Keratinocyte (primary cell): ENCODE measurements around the gene B3GAT3. TPM values are rescaled to one million over a fixed set of nuclear protein-coding genes. Genes with fewer than 3 reads are reported as not detected.
A peak's percentile ranks its signal among the peaks of the same experiment; 100 is the strongest.

Experiments
- DNase-seq: peaks from one replicate; pipeline ENCODE4 v3.0.0-alpha.2; 2011; ENCODE audit warnings: low read depth, missing footprints, low spot score
- FAIRE-seq: peaks from 2 replicates; lab custom pipeline; 2011; peaks lifted over from hg19 to GRCh38; lab: Jason Lieb, UNC
- H2AFZ ChIP-seq: 2 replicates; pipeline ENCODE4 v1.6.0; 2012; ENCODE audit warnings: low read length, control low read depth, inconsistent platforms; ENCODE audit not compliant: control insufficient read depth
- H3K27ac ChIP-seq: 2 replicates; pipeline ENCODE4 v1.5.1; 2011; ENCODE audit warnings: low read length; ENCODE audit not compliant: control insufficient read depth, insufficient read depth
- H3K27me3 ChIP-seq: 3 replicates; pipeline ENCODE4 v1.6.0; 2011; ENCODE audit warnings: low read length; ENCODE audit not compliant: control insufficient read depth, insufficient read depth; ENCODE audit errors: extremely low read depth
- H3K36me3 ChIP-seq, 2 experiments: 2 replicates in 1 of 2; 3 replicates in 1 of 2; pipeline ENCODE4 v1.5.1; 2011; ENCODE audit warnings: low read length in 2 of 2, mild to moderate bottlenecking in 1 of 2; ENCODE audit not compliant: control insufficient read depth in 2 of 2, insufficient read depth in 2 of 2; ENCODE audit errors: extremely low read depth in 1 of 2
- H3K4me1 ChIP-seq: 3 replicates; pipeline ENCODE4 v1.5.1; 2011; ENCODE audit warnings: low read length; ENCODE audit not compliant: control insufficient read depth, insufficient read depth; ENCODE audit errors: extremely low read depth
- H3K4me2 ChIP-seq: 3 replicates; pipeline ENCODE4 v1.6.0; 2011; ENCODE audit warnings: low read depth, low read length; ENCODE audit not compliant: control insufficient read depth, insufficient read depth; ENCODE audit errors: extremely low read depth
- H3K4me3 ChIP-seq, 3 experiments: fragments of 200-600 bp in 1 of 3; sonication (generic) in 1 of 3; 2 replicates in 2 of 3; 3 replicates in 1 of 3; pipeline ENCODE4 v1.5.1; 2011 to 2016; ENCODE audit warnings: low read length in 3 of 3, mild to moderate bottlenecking in 3 of 3, control low read depth in 2 of 3, inconsistent platforms in 1 of 3, low read depth in 1 of 3, mixed read lengths in 1 of 3, mixed run types in 1 of 3, moderate library complexity in 1 of 3; ENCODE audit not compliant: control insufficient read depth in 2 of 3, insufficient read depth in 2 of 3; ENCODE audit errors: extremely low read depth in 1 of 3
- H3K79me2 ChIP-seq: 2 replicates; pipeline ENCODE4 v1.6.0; 2012; ENCODE audit warnings: low read length; ENCODE audit not compliant: control insufficient read depth, insufficient read depth
- H3K9ac ChIP-seq: 3 replicates; pipeline ENCODE4 v1.6.0; 2011; ENCODE audit warnings: low read length; ENCODE audit not compliant: control insufficient read depth, insufficient read depth; ENCODE audit errors: extremely low read depth
- H3K9me1 ChIP-seq: 3 replicates; pipeline ENCODE4 v1.6.0; 2011; ENCODE audit warnings: low read length; ENCODE audit not compliant: control insufficient read depth, insufficient read depth; ENCODE audit errors: extremely low read depth
- H3K9me3 ChIP-seq: 2 replicates; pipeline ENCODE4 v1.5.1; 2012; ENCODE audit warnings: low read depth, low read length; ENCODE audit not compliant: control insufficient read depth
- H4K20me1 ChIP-seq: 3 replicates; pipeline ENCODE4 v1.6.0; 2011; ENCODE audit warnings: low read length; ENCODE audit not compliant: control insufficient read depth, insufficient read depth; ENCODE audit errors: extremely low read depth
- CTCF ChIP-seq, 3 experiments: IDR thresholded peaks in 1 of 3; conservative IDR thresholded peaks in 1 of 3; optimal IDR thresholded peaks in 1 of 3; 2 replicates in 2 of 3; 3 replicates in 1 of 3; pipeline versions ENCODE3 to v1.5.1; 2011; ENCODE audit warnings: low read length in 3 of 3, mild to moderate bottlenecking in 3 of 3, moderate library complexity in 2 of 3, control low read depth in 1 of 3, inconsistent platforms in 1 of 3; ENCODE audit not compliant: insufficient read depth in 2 of 3; ENCODE audit errors: extremely low read depth in 1 of 3
- EZH2 ChIP-seq: IDR thresholded peaks from one replicate; pipeline ENCODE4 v1.6.1; 2012; ENCODE audit warnings: inconsistent platforms, mild to moderate bottlenecking, low read length, moderate library complexity
- dilution Hi-C: fragments of 300-500 bp; cut with MboI; formaldehyde crosslinking; loops from one replicate; pipeline ENCODE4 v1.7.0; 2020; ENCODE audit warnings: low sequenced_read_pairs; ENCODE audit not compliant: extremely low pct_ligation_motif_present
- polyA plus RNA-seq, 5 experiments: library from polyadenylated mRNA; depleted of rRNA in 3 of 5; stranded (reverse) in 3 of 5; stranded (forward) in 1 of 5; unstranded in 1 of 5; fragments of >200 nt; gene quantifications; 1 replicate in 1 of 5; 2 replicates in 3 of 5; 3 replicates in 1 of 5; pipeline versions ENCODE4 v1.2.1 to v1.2.3, GENCODE V29; 2011 to 2012; ENCODE audit warnings: missing spikeins in 2 of 5, low read depth in 1 of 5, low replicate concordance in 1 of 5

Gene B3GAT3
- polyA plus RNA-seq, 1 donor (not counting 4 experiments of a cell fraction or from before 2014, with no cell fraction given), result 15.1 TPM

GRCh38 chr11:62613291-62613778 lies 8.5 kb downstream of the B3GAT3 start:
- Histone ChIP-seq H3K27ac (no peak overlapping the region), H3K4me3 (no peak overlapping the region), H3K4me2 (no peak overlapping the region), H3K4me1 (peaks cover 20% of the 10 kb centered on the region), H3K36me3 (peaks cover 11 to 21% of the 10 kb centered on the region in 2 experiments), H2AFZ (no peak overlapping the region), H3K9ac (no peak overlapping the region), H4K20me1 (no peaks in the 10 kb centered on the region), H3K9me3 (no peaks in the 10 kb centered on the region), H3K27me3 (no peaks in the 10 kb centered on the region), H3K9me1 (no peaks in the 10 kb centered on the region), H3K79me2 (no peaks in the 10 kb centered on the region)
- TF ChIP-seq EZH2 (no peak), CTCF (optimal IDR thresholded peaks at IDR 0.05 in 1 of 3, IDR thresholded peaks at IDR 0.05 in 1 of 3, conservative IDR thresholded peaks at IDR 0.05 in 1 of 3; ENCODE audit: extremely low read depth in 1 of 3, insufficient read depth in 2 of 3, low read length in 3 of 3) (no peak)
- FAIRE-seq (no peak), DNase-seq (no peak)
- dilution Hi-C loops, result no loop called here

- H3K4me1 ChIP-seq, result peaks cover 20% of the 10 kb centered on the region
- peaks cover 13 to 25% of the 10 kb centered on the region in 2 experiments for H3K36me3 ChIP-seq
- H3K4me3 ChIP-seq, result peak within 1 kb of the TSS; percentile 60 to 85 (median 75)
- no peaks in the 10 kb centered on the region for H3K27me3 ChIP-seq
- H3K9ac ChIP-seq, result peak within 1 kb of the TSS; percentile 78
- FAIRE-seq, result peak; percentile 26
- DNase-seq, result no peak
- peak within 1 kb of the TSS; percentile 87 for H2AFZ ChIP-seq
- TF ChIP-seq EZH2 (no peak), CTCF (optimal IDR thresholded peaks at IDR 0.05 in 1 of 3, IDR thresholded peaks at IDR 0.05 in 1 of 3, conservative IDR thresholded peaks at IDR 0.05 in 1 of 3; ENCODE audit: extremely low read depth in 1 of 3, insufficient read depth in 2 of 3, low read length in 3 of 3) (peak in 2 of 3 experiments; percentile 73 to 84)
- peak within 1 kb of the TSS; percentile 78 for H3K4me2 ChIP-seq
- no peaks in the 10 kb centered on the region for H3K79me2 ChIP-seq
- dilution Hi-C loops, result no loop called here
- peak within 1 kb of the TSS; percentile 48 for H3K27ac ChIP-seq
- no peaks in the 10 kb centered on the region for H3K9me3 ChIP-seq
- H4K20me1 ChIP-seq, result no peaks in the 10 kb centered on the region
- H3K9me1 ChIP-seq, result no peaks in the 10 kb centered on the region
Measured at GRCh38 chr11:62612366-62613290, 9.2 kb downstream of the B3GAT3 start, which contains the start of the genes EML3 and ROM1. TSS of gene EML3 (minus strand) at chr11:62612775. CDS start at chr11:62612457, 318 bp downstream. TSS of gene ROM1 (plus strand) at chr11:62613257. CDS start at chr11:62613282, 25 bp downstream.
